Endothelial cell (in vitro differentiated cells): ENCODE results near the gene FIGNL2. TPM values are rescaled to one million over a fixed set of nuclear protein-coding genes. Genes with fewer than 3 reads are reported as not detected.
"Not testable (repeated sequence)": the region's sequence is repeated elsewhere in the genome, so short reads cannot be mapped to it uniquely, and the experiment has no call there.

Source experiments
- DNase-seq: peaks from one replicate; pipeline ENCODE4 v3.0.0; 2021; ENCODE audit warnings: low spot score
- H3K27ac Mint-ChIP-seq: one replicate; pipeline ENCODE4 v1.8.0; 2021; ENCODE audit warnings: mixed read lengths, inconsistent platforms; ENCODE audit not compliant: unreplicated experiment
- H3K27me3 Mint-ChIP-seq: one replicate; pipeline ENCODE4 v1.8.0; 2021; ENCODE audit warnings: mild to moderate bottlenecking, moderate library complexity, mixed read lengths, inconsistent platforms; ENCODE audit not compliant: unreplicated experiment
- H3K36me3 Mint-ChIP-seq: one replicate; pipeline ENCODE4 v1.8.0; 2021; ENCODE audit warnings: mild to moderate bottlenecking, low read depth, mixed read lengths, inconsistent platforms; ENCODE audit not compliant: unreplicated experiment
- H3K4me1 Mint-ChIP-seq: one replicate; pipeline ENCODE4 v1.8.0; 2021; ENCODE audit warnings: mild to moderate bottlenecking, mixed read lengths, inconsistent platforms; ENCODE audit not compliant: unreplicated experiment
- H3K4me3 Mint-ChIP-seq: one replicate; pipeline ENCODE4 v1.8.0; 2021; ENCODE audit warnings: mild to moderate bottlenecking, mixed read lengths, inconsistent platforms; ENCODE audit not compliant: unreplicated experiment
- H3K9me3 Mint-ChIP-seq: one replicate; pipeline ENCODE4 v1.8.0; 2021; ENCODE audit warnings: mixed read lengths, inconsistent platforms; ENCODE audit not compliant: unreplicated experiment
- total RNA-seq: library from RNA; stranded (reverse); fragmentation: NEBNext Ultra II Directional; extraction: Animal tissue kit (Norgen Biotek cat#: 25700); gene quantifications from one replicate; pipeline ENCODE4 v1.2.1, GENCODE V29; 2021; ENCODE audit not compliant: unreplicated experiment
- TF ChIP-seq, protein P1 (sequence below): fragments of 200-600 bp; sonication (generic); IDR thresholded peaks from one replicate; pipeline ENCODE4 v1.5.0; 2021; ENCODE audit warnings: antibody characterized with exemption; ENCODE audit not compliant: unreplicated experiment

Gene FIGNL2
- total RNA-seq, 1 donor from 2014 or later, result 42.0 TPM

GRCh38 chr12:51798501-51798900 lies 50.0 kb downstream of the FIGNL2 start:
- Mint-ChIP-seq H3K4me3 (no peak overlapping the region), H3K27me3 (no peaks in the 10 kb centered on the region), H3K9me3 (no peaks in the 10 kb centered on the region)

DNA sequence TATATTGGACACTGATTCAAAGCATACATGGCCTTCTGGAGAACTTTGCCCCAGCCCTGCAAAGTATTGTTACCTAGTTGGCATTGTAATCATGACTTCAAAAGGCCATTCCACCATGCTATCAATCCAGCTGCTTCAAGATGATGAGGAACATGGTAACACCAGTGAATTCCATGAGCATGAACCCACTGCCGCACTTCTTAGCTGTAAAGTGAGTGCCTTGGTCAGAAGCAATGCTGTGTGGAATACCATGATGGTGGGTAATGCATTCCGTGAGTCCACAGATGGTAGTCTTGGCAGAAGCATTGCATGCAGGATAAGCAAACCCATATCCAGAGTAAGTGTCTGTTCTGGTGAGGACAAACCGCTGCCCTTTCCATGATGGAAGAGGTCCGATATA lies 50.5 kb downstream of the FIGNL2 start:
- H3K4me1 Mint-ChIP-seq, H3K9me3 Mint-ChIP-seq, H3K36me3 Mint-ChIP-seq, DNase-seq, H3K27me3 Mint-ChIP-seq, H3K4me3 Mint-ChIP-seq, H3K27ac Mint-ChIP-seq: not testable (repeated sequence)

More at GRCh38 chr12:51798501-51798900, 50.0 kb downstream of the FIGNL2 start:
- no peak overlapping the region for H3K27ac Mint-ChIP-seq
- TF ChIP-seq, protein P1, sequence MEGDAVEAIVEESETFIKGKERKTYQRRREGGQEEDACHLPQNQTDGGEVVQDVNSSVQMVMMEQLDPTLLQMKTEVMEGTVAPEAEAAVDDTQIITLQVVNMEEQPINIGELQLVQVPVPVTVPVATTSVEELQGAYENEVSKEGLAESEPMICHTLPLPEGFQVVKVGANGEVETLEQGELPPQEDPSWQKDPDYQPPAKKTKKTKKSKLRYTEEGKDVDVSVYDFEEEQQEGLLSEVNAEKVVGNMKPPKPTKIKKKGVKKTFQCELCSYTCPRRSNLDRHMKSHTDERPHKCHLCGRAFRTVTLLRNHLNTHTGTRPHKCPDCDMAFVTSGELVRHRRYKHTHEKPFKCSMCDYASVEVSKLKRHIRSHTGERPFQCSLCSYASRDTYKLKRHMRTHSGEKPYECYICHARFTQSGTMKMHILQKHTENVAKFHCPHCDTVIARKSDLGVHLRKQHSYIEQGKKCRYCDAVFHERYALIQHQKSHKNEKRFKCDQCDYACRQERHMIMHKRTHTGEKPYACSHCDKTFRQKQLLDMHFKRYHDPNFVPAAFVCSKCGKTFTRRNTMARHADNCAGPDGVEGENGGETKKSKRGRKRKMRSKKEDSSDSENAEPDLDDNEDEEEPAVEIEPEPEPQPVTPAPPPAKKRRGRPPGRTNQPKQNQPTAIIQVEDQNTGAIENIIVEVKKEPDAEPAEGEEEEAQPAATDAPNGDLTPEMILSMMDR, result no peak
- no peaks in the 10 kb centered on the region for H3K36me3 Mint-ChIP-seq
- DNase-seq, result no peak
- H3K4me1 Mint-ChIP-seq, result no peaks in the 10 kb centered on the region

- no peaks in the 10 kb centered on the region for H3K9me3 Mint-ChIP-seq
- H3K4me3 Mint-ChIP-seq, result no peak overlapping the region
- H3K27me3 Mint-ChIP-seq, result no peaks in the 10 kb centered on the region
- TF ChIP-seq, protein P1, result no peak
- H3K27ac Mint-ChIP-seq, result no peak overlapping the region
- no peaks in the 10 kb centered on the region for H3K4me1 Mint-ChIP-seq
- no peak for DNase-seq
- peaks cover 4% of the 10 kb centered on the region for H3K36me3 Mint-ChIP-seq
These were observed 51.2 kb downstream of the FIGNL2 start for GRCh38 chr12:51797301-51797700.

DNA sequence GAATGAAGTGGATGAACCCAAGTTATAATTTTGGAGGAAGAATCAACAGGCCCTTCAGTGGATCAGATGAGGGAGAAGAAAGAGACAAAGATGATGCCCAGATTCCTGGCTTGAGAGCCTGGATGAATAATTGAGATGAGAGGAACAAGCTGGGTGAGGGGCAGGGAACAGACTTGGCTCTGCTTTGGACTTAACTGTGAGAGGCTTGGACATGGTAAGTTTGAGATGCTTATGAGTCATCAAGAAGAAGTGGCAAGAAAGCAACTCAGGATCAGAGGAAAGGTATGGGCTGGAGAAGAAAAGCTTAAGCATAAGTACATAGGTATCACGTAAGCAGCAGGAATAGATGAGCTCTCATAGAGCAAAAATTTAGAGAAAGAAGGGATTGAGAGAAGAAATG lies 55.3 kb downstream of the FIGNL2 start:
- Mint-ChIP-seq H3K36me3 (peaks cover 4% of the 10 kb centered on the region), H3K27ac (no peak overlapping the region), H3K4me1 (no peaks in the 10 kb centered on the region), H3K4me3 (no peak overlapping the region), H3K27me3 (peaks cover 2% of the 10 kb centered on the region), H3K9me3 (no peaks in the 10 kb centered on the region)
- no peak for DNase-seq
- TF ChIP-seq, protein P1, result no peak

GRCh38 chr12:51792417-51792816 lies 56.1 kb downstream of the FIGNL2 start:
- H3K4me1 Mint-ChIP-seq, result no peaks in the 10 kb centered on the region
- peaks cover 4% of the 10 kb centered on the region for H3K36me3 Mint-ChIP-seq
- H3K9me3 Mint-ChIP-seq, result no peaks in the 10 kb centered on the region
- TF ChIP-seq, protein P1, result no peak
- peaks cover 2% of the 10 kb centered on the region for H3K27me3 Mint-ChIP-seq
- DNase-seq, result no peak
- no peak overlapping the region for H3K4me3 Mint-ChIP-seq
- H3K27ac Mint-ChIP-seq, result no peak overlapping the region

- Mint-ChIP-seq H3K27ac (no peak overlapping the region), H3K4me1 (peaks cover 4% of the 10 kb centered on the region), H3K4me3 (no peak overlapping the region), H3K36me3 (peaks cover 4% of the 10 kb centered on the region), H3K9me3 (no peaks in the 10 kb centered on the region), H3K27me3 (peaks cover 2% of the 10 kb centered on the region)
- no peak for DNase-seq
- TF ChIP-seq, protein P1, result no peak
These were observed 59.6 kb downstream of the FIGNL2 start for GRCh38 chr12:51788876-51789275.
